GF-D8 (cell line): ENCODE data around the gene DGKD.

Source experiments
- DNase-seq: peaks from one replicate; lab custom pipeline; 2025; lab: John Stamatoyannopoulos, UW

Gene DGKD

DNA sequence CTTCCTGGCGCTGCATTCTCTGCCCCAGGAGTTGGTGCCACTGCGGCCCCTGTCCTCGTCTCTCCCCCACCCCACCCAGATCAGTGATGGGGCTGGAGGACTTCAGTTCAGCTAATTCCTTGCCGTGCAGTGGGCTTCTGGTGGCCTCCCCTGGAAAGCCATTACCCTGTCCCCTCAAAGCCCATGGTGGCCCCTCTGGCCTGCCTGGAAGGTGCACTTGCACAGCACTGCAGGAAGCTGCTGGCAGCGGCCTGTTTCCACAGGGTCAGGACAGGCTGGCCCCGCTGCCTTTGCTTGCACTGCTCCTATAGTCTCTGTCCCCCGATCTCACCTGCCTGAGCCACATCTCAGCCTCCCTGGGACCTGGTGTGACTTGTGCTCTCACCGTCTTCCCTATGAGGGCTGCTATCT, 107.2 kb downstream of the DGKD start:
- no peak for DNase-seq

- DNase-seq, result no peak
Measured at GRCh38 chr2:233462202-233462785, 108.0 kb downstream of the DGKD start.

DNA sequence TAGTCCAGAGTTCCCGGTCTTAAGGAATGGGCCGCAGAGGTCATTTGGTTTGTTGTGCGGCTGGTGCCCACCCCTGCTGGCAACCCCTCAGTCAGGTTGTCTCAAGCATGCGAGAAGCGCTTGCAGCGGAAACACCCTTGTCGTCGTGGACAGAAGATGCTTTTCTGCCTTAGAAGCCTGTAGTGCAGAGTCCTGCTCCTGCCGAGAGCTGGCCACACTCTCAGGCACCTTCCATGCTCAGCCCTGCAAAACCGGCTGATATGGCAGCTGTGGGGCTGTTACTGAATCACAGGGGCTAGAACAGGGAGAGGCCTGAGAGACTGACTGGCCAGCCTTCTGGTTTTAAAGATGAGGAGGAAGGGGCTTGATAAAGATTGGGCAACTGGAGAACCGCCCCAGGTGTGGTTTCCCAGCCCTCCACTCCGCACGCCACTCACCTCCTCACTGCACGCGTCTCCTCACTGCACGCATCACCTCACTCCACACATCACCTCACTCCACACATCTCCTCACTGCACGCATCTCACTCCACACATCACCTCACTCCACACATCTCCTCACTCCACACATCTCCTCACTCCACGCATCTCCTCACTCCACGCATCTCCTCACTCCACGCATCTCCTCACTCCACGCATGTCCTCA, 108.7 kb downstream of the DGKD start:
- no peak for DNase-seq

GRCh38 chr2:233463586-233463985, 109.3 kb downstream of the DGKD start:
- DNase-seq, result no peak

DNA sequence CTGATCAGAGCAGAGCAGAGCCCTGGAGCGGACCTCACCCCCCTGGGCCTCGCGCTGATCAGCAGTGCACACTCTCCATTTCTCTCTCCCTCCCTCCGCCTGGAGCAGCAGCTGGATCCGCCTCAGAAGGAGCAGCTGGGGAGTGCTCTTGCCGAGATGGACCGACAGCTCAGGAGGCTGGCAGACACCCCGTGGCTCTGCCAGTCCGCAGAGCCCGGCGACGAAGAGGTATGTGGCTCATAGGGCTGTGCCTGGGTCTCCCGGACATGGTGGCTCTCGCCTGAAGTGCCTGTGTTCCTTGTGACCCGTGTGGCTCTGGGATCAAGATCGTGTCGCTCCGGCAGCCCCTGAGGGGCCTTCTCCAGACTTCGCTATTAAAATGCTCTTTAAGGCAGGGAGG, 109.8 kb downstream of the DGKD start:
- no peak for DNase-seq

DNA sequence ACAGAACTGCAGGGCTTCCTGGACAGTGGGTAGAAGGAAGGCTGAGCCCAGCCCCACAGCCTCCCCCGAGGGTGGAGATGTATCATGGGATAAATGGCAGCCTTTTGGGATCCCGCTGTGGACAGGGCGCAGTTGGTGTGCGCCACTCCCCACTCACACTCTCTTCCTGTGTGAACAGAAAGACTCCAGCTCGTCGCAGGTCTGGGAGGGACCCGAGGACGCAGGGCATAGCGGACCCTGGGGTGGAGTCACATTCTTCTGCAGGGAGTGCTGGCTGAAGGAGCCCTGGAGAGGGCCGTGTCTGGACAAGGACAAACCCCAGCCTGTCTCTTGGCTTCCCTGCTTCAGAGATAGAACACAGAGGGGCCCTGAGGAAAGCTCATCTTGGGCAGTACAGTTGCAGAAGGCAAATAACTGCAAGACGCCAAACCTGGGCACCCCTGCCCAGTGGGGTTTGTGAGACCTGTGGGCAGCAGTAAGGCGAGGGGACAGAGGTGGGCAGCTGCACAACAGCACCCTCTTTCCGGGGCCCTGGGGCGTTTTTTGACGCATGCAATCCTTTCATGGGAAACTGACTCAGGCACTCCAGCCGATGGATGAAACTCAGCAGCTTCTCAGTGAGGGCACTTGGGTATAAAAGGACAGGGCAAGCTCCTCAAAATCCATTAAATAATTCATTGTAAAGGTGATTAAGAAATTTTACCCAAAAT, 110.4 kb downstream of the DGKD start:
- no peak for DNase-seq

DNA sequence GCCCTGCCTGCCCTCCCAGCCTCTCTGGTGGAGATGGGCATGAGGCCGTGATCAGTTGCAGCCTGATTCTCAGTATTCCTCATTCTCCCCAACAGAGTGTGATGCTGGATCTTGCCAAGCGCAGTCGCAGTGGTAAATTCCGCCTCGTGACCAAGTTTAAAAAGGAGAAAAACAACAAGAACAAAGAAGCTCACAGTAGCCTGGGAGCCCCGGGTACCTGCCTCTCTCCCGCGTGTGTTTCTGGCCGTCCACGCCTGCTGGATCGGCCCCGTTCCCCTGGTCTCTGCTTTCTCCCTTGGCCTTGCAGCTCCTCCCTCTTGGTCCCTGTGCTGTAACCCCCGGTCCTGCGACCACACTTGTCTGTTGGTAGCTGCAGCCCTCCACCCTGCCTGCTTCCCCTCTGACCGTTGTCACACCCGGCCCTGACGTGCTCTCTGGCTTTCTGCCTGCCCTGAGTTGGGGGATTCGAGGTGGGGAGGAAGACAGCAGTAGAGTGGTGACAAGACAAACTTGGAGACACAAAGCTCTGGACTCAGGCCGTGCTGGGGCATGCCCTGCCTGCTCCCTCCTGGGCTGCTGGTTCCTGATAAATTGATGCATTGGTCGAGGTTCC, 112.8 kb downstream of the DGKD start:
- DNase-seq, result no peak

DNA sequence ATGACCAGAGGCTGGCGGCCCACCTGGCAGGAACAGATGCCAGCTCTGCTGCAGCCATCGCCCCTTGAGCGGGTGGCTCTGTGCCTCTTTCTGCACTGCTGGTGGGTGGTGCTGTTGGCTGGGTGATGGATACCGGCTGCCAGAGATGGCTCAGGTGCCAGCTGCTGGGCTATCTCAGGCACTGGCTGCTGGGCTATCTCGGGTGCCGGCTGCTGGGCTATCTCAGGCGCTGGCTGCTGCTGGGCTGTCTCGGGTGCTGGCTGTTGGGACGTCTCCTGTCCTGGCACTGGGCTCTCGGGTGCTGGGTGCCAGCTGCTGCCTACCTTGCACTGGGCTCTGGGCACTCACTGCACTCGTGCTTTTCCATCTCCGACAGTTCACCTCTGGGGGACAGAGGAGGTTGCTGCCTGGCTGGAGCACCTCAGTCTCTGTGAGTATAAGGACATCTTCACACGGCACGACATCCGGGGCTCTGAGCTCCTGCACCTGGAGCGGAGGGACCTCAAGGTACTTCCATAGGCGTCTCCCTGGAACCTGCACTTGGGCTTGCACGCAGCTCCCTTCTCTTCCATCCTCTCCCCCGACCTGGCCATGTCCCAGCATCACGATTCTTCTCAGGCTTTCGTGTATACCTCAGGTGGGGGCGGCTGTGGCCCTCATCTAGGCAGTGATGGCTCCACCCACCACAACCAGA, 113.9 kb downstream of the DGKD start:
- DNase-seq, result no peak

GRCh38 chr2:233468741-233469110, 114.4 kb downstream of the DGKD start:
- DNase-seq, result no peak

DNA sequence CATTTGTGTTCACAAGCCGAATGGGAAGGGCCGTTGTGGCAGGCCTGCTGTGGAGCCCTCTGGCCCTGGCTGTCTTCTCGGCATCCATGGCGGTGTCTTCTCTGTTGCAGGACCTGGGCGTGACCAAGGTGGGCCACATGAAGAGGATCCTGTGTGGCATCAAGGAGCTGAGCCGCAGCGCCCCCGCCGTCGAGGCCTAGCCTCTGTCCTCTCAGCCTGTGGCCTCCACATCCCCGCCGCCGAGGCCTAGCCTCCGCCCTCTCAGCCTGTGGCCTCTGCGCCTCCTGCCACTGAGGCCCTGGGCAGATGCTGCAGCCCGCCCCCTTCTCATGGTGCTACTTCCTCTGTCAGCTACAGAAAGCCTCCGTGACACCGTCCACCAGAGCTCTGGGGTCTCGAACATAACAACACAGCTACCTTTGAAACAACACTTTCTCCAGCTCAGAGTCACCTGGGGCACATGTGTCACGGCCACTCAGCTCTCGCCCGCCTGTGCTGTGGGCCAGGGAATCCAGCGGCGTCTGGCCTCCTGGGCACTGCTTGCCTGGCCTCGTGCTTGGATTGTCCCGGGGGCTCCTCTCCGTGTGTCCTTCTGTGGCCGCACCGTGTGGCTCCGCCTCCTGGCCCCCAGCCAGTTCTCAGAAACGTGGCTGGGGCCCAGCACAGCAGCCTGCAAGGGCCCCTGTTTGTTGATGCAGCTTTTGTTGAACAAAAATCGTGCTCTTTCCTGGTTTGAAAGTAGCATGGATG, 115.1 kb downstream of the DGKD start:
- no peak for DNase-seq

DNA sequence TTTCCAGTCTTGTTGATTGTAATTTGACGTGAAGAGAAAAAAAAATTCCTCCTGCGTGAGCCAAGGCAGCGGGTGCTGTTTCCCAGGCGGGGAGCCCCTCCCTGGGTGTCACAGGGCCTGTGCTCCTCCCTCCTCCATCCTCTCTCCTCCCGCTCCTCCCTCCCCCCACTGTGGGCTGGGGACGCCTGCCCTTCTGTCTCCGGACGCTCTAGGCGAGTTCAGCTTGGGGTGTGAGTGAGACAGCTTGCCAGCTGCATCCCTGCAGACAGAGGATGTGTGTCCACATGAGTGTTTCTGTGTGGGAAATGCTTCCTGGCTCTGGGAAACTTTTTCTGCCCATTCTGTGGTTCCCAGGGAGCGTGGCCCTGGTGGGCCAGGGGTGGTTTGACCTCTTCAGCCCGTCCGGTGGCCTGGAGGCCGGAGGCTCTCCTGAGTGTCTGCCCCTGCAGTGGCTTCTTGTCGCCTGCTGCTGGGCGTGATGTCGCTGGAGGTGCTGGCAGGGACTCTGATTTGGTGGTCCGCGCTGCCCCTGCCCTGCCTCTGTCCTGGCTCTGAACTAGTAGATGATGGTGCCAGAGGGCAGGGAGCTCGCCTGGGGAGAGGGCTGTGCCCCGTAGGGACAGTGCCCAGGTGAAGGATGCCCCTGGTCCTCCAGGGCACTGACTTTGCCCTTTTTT, 115.9 kb downstream of the DGKD start:
- DNase-seq, result no peak

DNA sequence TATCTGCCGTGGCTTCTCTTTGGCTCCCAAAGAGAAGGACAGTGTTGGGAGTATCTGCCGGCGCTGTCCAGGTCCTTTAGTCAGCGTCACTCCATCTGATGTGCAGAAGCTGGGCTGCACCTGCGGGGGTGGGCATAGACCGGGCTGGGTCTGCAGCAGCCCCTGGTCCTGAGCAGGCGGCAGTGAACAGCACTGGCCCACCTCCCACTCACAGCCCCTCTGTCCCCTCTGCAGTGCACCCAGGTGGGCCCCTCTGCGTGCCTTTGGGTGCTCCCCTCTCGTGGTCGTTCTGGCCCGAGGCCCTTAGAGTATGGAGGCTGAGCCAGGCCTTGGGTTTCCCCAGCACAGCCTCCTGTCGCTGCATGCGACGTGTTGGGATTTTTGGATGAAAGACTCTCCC, 116.5 kb downstream of the DGKD start:
- no peak for DNase-seq

DNA sequence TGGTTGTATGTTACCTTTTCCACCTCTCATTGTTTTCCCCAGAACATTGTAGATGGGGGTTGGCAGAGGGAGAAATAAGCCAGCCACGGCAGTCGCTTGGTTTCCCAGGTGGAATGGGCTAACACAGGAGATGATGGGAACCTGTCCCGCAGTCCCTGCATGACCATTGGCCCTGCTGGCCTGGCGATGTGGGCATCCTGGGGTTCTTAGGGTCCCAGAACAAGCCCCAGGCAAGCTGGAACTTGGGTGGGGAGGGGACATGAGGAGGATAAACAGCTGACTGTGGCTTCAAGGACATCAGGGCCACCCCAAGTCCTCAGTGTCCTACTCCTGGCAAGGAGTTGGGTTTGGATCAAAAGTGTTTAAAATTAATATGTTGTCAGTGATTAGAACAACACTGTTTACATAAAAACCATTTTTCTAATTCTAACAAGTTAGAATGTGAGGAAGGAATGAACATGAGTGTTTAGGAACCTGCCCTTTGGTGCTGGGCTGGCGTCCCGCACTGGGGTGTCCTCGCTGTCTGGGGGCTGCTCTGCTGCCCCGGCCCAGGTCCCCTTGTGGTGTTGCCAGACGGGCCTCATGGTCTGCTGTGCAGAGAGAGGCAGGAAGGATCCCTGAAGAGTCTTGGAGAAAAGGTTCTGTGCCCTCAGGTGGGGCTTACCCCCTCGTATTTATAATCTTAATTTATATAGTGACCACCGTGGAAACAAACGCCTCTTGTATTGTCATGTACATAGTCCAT, 117.2 kb downstream of the DGKD start:
- no peak for DNase-seq

DNA sequence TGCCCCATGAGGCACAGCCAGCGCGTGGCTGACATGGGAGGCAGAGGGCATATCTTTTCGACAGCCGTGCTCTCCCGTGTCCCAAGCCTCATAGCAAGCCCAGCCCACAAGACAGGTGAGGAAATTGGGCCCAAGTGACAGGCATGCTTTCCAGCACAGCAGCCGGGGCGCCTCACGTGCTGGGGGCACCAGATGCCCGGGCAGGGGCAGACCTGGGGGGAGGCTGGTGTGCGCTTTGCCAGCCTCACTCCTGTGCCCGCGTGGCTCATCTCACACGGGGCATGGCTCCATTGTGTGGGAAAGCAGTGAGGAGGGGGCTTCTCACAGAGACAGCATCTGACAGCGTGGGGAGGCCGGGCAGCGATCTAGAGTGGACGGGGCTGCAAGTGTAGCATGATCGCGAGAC, 119.1 kb downstream of the DGKD start:
- DNase-seq, result no peak

DNA sequence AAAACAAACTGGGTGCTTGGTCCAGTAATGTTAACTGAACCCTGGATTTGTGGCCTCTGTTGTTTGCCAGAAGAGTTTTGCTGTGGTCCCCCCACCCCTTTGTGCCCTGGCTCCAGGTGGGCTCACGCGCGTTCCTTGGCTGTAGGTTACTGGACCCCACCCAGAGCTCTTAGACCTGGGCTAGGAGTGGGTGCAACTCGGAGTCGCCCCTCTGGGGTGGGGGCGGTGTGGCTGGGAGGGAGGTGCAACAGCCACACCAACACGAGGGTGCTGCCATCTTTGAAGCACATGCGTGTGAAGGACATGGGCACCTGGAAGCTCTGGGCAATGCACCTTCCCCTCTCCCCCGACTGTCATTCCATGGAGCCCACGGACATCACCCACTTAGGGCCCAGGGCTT, 119.6 kb downstream of the DGKD start:
- no peak for DNase-seq

GRCh38 chr2:233474308-233475160, 120.2 kb downstream of the DGKD start:
- no peak for DNase-seq

GRCh38 chr2:233476063-233476410, 121.7 kb downstream of the DGKD start:
- DNase-seq, result no peak

- no peak for DNase-seq
Measured at GRCh38 chr2:233476651-233477547, 122.6 kb downstream of the DGKD start.
